H1 (cell line): ENCODE measurements around the gene C17orf114.

Experiments used
- ASH2L ChIP-seq: fragments of 200-600, 300-600 bp; sonication (generic); IDR thresholded peaks from one replicate; pipeline ENCODE4 v1.7.1; 2017; ENCODE audit warnings: low read length
- BACH1 ChIP-seq: IDR thresholded peaks from 2 replicates; pipeline ENCODE4 v1.6.1; 2012; ENCODE audit warnings: low read length, improper control_type of control experiment
- CHD1 ChIP-seq: IDR thresholded peaks from 2 replicates; pipeline ENCODE4 v1.6.1; 2012; ENCODE audit warnings: low read depth, low read length, improper control_type of control experiment
- CHD2 ChIP-seq: IDR thresholded peaks from 2 replicates; pipeline ENCODE4 v1.6.1; 2012; ENCODE audit warnings: low read length, improper control_type of control experiment
- CREB1 ChIP-seq: IDR thresholded peaks from 2 replicates; pipeline ENCODE4 v1.6.1; 2012; ENCODE audit warnings: inconsistent platforms
- KDM4A ChIP-seq: IDR thresholded peaks from one replicate; pipeline ENCODE4 v1.7.1; 2012; ENCODE audit warnings: low read depth, mild to moderate bottlenecking, moderate library complexity, low read length, inconsistent platforms; ENCODE audit not compliant: severe bottlenecking
- PHF8 ChIP-seq: fragments of 200-600 bp; sonication (generic); conservative IDR thresholded peaks from 2 replicates; pipeline ENCODE4 v1.7.1; 2012; ENCODE audit warnings: low read depth, mild to moderate bottlenecking, inconsistent platforms, low read length, moderate library complexity
- SIN3A ChIP-seq, 2 experiments: IDR thresholded peaks in 1 of 2; conservative IDR thresholded peaks in 1 of 2; 2 replicates each; pipeline ENCODE4 v1.6.1; 2011 to 2012; ENCODE audit warnings: low read length in 2 of 2, improper control_type of control experiment in 1 of 2, low read depth in 1 of 2, mild to moderate bottlenecking in 1 of 2
- TF ChIP-seq, protein P1 (sequence below): IDR thresholded peaks from 2 replicates; pipeline ENCODE4 v1.6.1; 2011; ENCODE audit warnings: low read depth, mild to moderate bottlenecking, low read length; ENCODE audit not compliant: insufficient read depth
- TF ChIP-seq, protein P2 (sequence below): IDR thresholded peaks from 2 replicates; pipeline ENCODE4 v1.6.1; 2012; ENCODE audit warnings: inconsistent platforms

Gene C17orf114

GRCh38 chr17:4833178-4833940 lies 31.2 kb upstream of the C17orf114 start, which contains the start of gene MINK1 (continued):
- TF ChIP-seq, protein P1, sequence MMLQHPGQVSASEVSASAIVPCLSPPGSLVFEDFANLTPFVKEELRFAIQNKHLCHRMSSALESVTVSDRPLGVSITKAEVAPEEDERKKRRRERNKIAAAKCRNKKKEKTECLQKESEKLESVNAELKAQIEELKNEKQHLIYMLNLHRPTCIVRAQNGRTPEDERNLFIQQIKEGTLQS, result 0 out of 2 replicates have a peak, but pooled peaks have one; percentile 28
- TF ChIP-seq KDM4A, result peak; percentile 91
- TF ChIP-seq CHD2, result 0 out of 2 replicates have a peak, but pooled peaks have one; percentile 56
- TF ChIP-seq CHD1, result no peak
- TF ChIP-seq PHF8, result no peak
- peak in 1 of 2 experiments; percentile 35; a peak in 1 of 4 replicates for TF ChIP-seq SIN3A (conservative IDR thresholded peaks at IDR 0.05 in 1 of 2, IDR thresholded peaks at IDR 0.05 in 1 of 2; ENCODE audit: low read depth in 1 of 2, low read length in 2 of 2)
- TF ChIP-seq, protein P2, sequence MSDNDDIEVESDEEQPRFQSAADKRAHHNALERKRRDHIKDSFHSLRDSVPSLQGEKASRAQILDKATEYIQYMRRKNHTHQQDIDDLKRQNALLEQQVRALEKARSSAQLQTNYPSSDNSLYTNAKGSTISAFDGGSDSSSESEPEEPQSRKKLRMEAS, result peak; percentile 45
- peak; percentile 60; the same call in 1 of the 2 replicates for TF ChIP-seq CREB1
- TF ChIP-seq ASH2L, result peak; percentile 74
- TF ChIP-seq BACH1, result peak; percentile 82
